GM12878 (cell line): Measurements from ENCODE around the gene EIF1AD. TPM values are rescaled to one million over a fixed set of nuclear protein-coding genes. Genes with fewer than 3 reads are reported as not detected.

Source experiments
- ATAC-seq: fragments of 200-7000 bp; cut with Tn5 transposase; 3 replicates; pipeline ENCODE4 v1.9.1; 2020; ENCODE audit warnings: mild to moderate bottlenecking, moderate library complexity
- BruUV-seq: library from RNA; stranded (reverse); fragments of 400-500 nt; replicated peaks from 2 replicates; lab custom pipeline; 2021; lab: Mats Ljungman, UMichigan
- CTCF ChIA-PET: fragments of 300-600 bp; sonication (Branson Sonifier 250); formaldehyde crosslinking; extraction: SDS; loops from one replicate; lab custom pipeline; 2021; ENCODE audit warnings: inconsistent platforms; lab: Yijun Ruan, JAX
- POLR2A ChIA-PET: fragments of 350-600 bp; formaldehyde crosslinking; extraction: SDS; loops from one replicate; lab custom pipeline; 2021; ENCODE audit warnings: inconsistent platforms; lab: Charles Lee
- RAD21 ChIA-PET: fragments of 300-600 bp; sonication (Branson Sonifier 250); formaldehyde crosslinking; loops from one replicate; lab custom pipeline; 2023; ENCODE audit warnings: antibody characterized with exemption; ENCODE audit not compliant: unreplicated experiment; lab: Charles Lee
- SMC1A ChIA-PET: fragments of 300-600 bp; sonication (Branson Sonifier 250); formaldehyde crosslinking; loops from one replicate; lab custom pipeline; 2023; ENCODE audit not compliant: unreplicated experiment, uncharacterized antibody; lab: Charles Lee
- DNase-seq: peaks from one replicate; pipeline ENCODE4 v3.0.0-alpha.2; 2011; ENCODE audit warnings: low read depth, low spot score
- FAIRE-seq: peaks from 3 replicates; lab custom pipeline; 2011; peaks lifted over from hg19 to GRCh38; lab: Jason Lieb, UNC
- H2AFZ ChIP-seq: 2 replicates; pipeline ENCODE4 v1.6.0; 2011; ENCODE audit warnings: low read depth, low read length, control low read depth; ENCODE audit not compliant: control insufficient read depth
- H3K27ac ChIP-seq: 2 replicates; pipeline ENCODE4 v1.5.1; 2011; ENCODE audit warnings: control low read depth; ENCODE audit not compliant: control insufficient read depth, insufficient read depth
- H3K27me3 ChIP-seq, 2 experiments: replicated peaks in 1 of 2; 2 replicates each; pipeline versions ENCODE4 v1.6.0 to v1.6.1; 2011; ENCODE audit warnings: low read length in 1 of 2; ENCODE audit not compliant: control insufficient read depth in 2 of 2, insufficient read depth in 2 of 2
- H3K36me3 ChIP-seq, 2 experiments: 2 replicates each; pipeline ENCODE4 v1.5.1; 2011; ENCODE audit warnings: low read length in 1 of 2; ENCODE audit not compliant: control insufficient read depth in 2 of 2, insufficient read depth in 2 of 2
- H3K4me1 ChIP-seq: 2 replicates; pipeline ENCODE4 v1.6.1; 2011; ENCODE audit warnings: mild to moderate bottlenecking, low read length, moderate library complexity, mixed read lengths; ENCODE audit not compliant: control insufficient read depth, insufficient read depth
- H3K4me2 ChIP-seq: 2 replicates; pipeline ENCODE4 v1.6.0; 2011; ENCODE audit warnings: control low read depth; ENCODE audit not compliant: control insufficient read depth, insufficient read depth
- H3K4me3 ChIP-seq: fragments of 200-600 bp; sonication (generic); 2 replicates; pipeline ENCODE4 v1.5.1; 2016
- H3K79me2 ChIP-seq: 2 replicates; pipeline ENCODE4 v1.6.0; 2011; ENCODE audit warnings: low read length; ENCODE audit not compliant: control insufficient read depth, insufficient read depth
- H3K9ac ChIP-seq: 2 replicates; pipeline ENCODE4 v1.8.0; 2011; ENCODE audit warnings: low read length, control low read depth, mixed read lengths; ENCODE audit not compliant: control insufficient read depth, insufficient read depth
- H3K9me3 ChIP-seq: replicated peaks from 3 replicates; pipeline ENCODE4 v1.5.1; 2011; ENCODE audit warnings: mild to moderate bottlenecking, low read length; ENCODE audit not compliant: control insufficient read depth, insufficient read depth
- H4K20me1 ChIP-seq: 2 replicates; pipeline ENCODE4 v1.6.0; 2011; ENCODE audit not compliant: control insufficient read depth, insufficient read depth
- CBFB ChIP-seq: IDR thresholded peaks from 2 replicates; pipeline ENCODE4 v1.6.1; 2016; ENCODE audit warnings: antibody characterized with exemption, low read depth
- EZH2 ChIP-seq: IDR thresholded peaks from 2 replicates; pipeline ENCODE4 v1.6.1; 2012; ENCODE audit warnings: low read depth, mild to moderate bottlenecking, control low read depth, inconsistent platforms, low read length, borderline replicate concordance; ENCODE audit not compliant: control insufficient read depth
- HCFC1 ChIP-seq: fragments of 150-350 bp; IDR thresholded peaks from 2 replicates; pipeline ENCODE4 v1.6.1; 2014; ENCODE audit warnings: low read length
- HDAC6 ChIP-seq: fragments of 200-600 bp; sonication (generic); IDR thresholded peaks from one replicate; pipeline ENCODE4 v1.8.0; 2017; ENCODE audit warnings: antibody characterized with exemption; ENCODE audit not compliant: unreplicated experiment
- IKZF1 ChIP-seq: fragments of 450-650 bp; conservative IDR thresholded peaks from 2 replicates; pipeline ENCODE4 v1.6.1; 2017; ENCODE audit warnings: antibody characterized with exemption, mild to moderate bottlenecking
- IKZF2 ChIP-seq, 2 experiments: fragments of 450-650 bp; IDR thresholded peaks; 2 replicates each; pipeline ENCODE4 v1.6.1; 2017; ENCODE audit warnings: mild to moderate bottlenecking in 2 of 2, moderate library complexity in 2 of 2
- JUND ChIP-seq: IDR thresholded peaks from 2 replicates; pipeline ENCODE4 v1.6.1; 2012; ENCODE audit warnings: low read depth, mild to moderate bottlenecking, low read length, improper control_type of control experiment, moderate library complexity
- LARP7 ChIP-seq: fragments of 450-650 bp; IDR thresholded peaks from 2 replicates; pipeline ENCODE4 v1.6.1; 2017; ENCODE audit warnings: mild to moderate bottlenecking
- NR2F1 ChIP-seq: fragments of 450-650 bp; conservative IDR thresholded peaks from 2 replicates; pipeline ENCODE4 v1.6.1; 2017; ENCODE audit warnings: mild to moderate bottlenecking
- POLR2AphosphoS2 ChIP-seq: IDR thresholded peaks from 2 replicates; pipeline ENCODE4 v1.6.1; 2011; ENCODE audit warnings: low read depth, mild to moderate bottlenecking, low read length, improper control_type of control experiment, moderate library complexity
- RAD21 ChIP-seq: IDR thresholded peaks from 2 replicates; pipeline ENCODE4 v1.6.1; 2011; ENCODE audit warnings: mild to moderate bottlenecking, low read depth, low read length, moderate library complexity; ENCODE audit not compliant: insufficient read depth
- RB1 ChIP-seq: fragments of 450-650 bp; formaldehyde crosslinking; IDR thresholded peaks from 2 replicates; pipeline ENCODE4 v1.6.1; 2017; ENCODE audit warnings: mild to moderate bottlenecking, borderline replicate concordance
- SMC3 ChIP-seq: IDR thresholded peaks from 2 replicates; pipeline ENCODE4 v1.6.1; 2011; ENCODE audit warnings: low read length, improper control_type of control experiment, borderline replicate concordance
- SP1 ChIP-seq: IDR thresholded peaks from one replicate; pipeline ENCODE4 v1.6.1; 2011; ENCODE audit warnings: low read depth, low read length
- TCF3 ChIP-seq: IDR thresholded peaks from 2 replicates; pipeline ENCODE4 v1.6.1; 2012; ENCODE audit warnings: low read depth, mild to moderate bottlenecking, low read length, borderline replicate concordance; ENCODE audit not compliant: insufficient read depth
- USF2 ChIP-seq: IDR thresholded peaks from 2 replicates; pipeline ENCODE4 v1.6.1; 2011; ENCODE audit warnings: low read depth, low read length, improper control_type of control experiment, borderline replicate concordance
- ZBED1 ChIP-seq: IDR thresholded peaks from 2 replicates; pipeline ENCODE4 v1.6.1; 2016; ENCODE audit warnings: borderline replicate concordance
- ZNF384 ChIP-seq: IDR thresholded peaks from 2 replicates; pipeline ENCODE4 v1.6.1; 2012; ENCODE audit warnings: low read depth, mild to moderate bottlenecking, low read length, improper control_type of control experiment, borderline replicate concordance
- WGBS: methylation state at CpG from one replicate; pipeline ENCODE4 v1.1.6; 2016; ENCODE audit warnings: low lambda C conversion rate; ENCODE audit not compliant: insufficient replicate concordance, insufficient coverage; ENCODE audit errors: missing lambda C conversion rate; 5-methylcytosine and 5-hydroxymethylcytosine counted together
- in situ Hi-C: fragments of 300-500 bp; cut with MboI; formaldehyde crosslinking; loops from 9 replicates; pipeline ENCODE4 v1.14.3; 2018; ENCODE audit warnings: mixed read lengths
- intact Hi-C: fragments of 100-400 bp; cut with micrococcal nuclease; formaldehyde crosslinking; loops from one replicate; pipeline ENCODE4 v1.14.2; 2022; ENCODE audit not compliant: unreplicated experiment
- polyA plus RNA-seq, 11 experiments: library from polyadenylated mRNA; depleted of rRNA in 4 of 11; unstranded in 6 of 11; stranded (reverse) in 5 of 11; fragments of >200 nt; fragmentation: Nextera tagmentation in 4 of 11; fragmentation: Illumina TruSeq in 1 of 11; extraction: Ambion mirVana in 4 of 11; extraction: Trizol in 1 of 11; gene quantifications; 1 replicate in 1 of 11; 2 replicates in 10 of 11; pipeline versions ENCODE4 v1.2.1 to v1.2.3, GENCODE V29; 2011 to 2016; ENCODE audit warnings: inconsistent platforms in 2 of 11, missing spikeins in 2 of 11, low read depth in 1 of 11
- total RNA-seq, 4 experiments: library from RNA; depleted of rRNA in 3 of 4; stranded (reverse); fragments of >200 nt in 3 of 4; fragmentation: Illumina TruSeq in 1 of 4; extraction: Trizol in 1 of 4; gene quantifications; 2 replicates each; pipeline versions ENCODE4 v1.2.1 to v1.2.3, GENCODE V29; 2013 to 2021
- TF ChIP-seq, protein P1 (sequence below): fragments of 450-650 bp; conservative IDR thresholded peaks from 2 replicates; pipeline ENCODE4 v1.6.1; 2017; ENCODE audit warnings: mild to moderate bottlenecking, moderate library complexity

Gene EIF1AD
- total and polyA plus RNA-seq, 10 of the 15 experiments (the other 5 are each of a cell fraction or from before 2014, with no cell fraction given): 31.6 to 56.8 (median 39.5) TPM

GRCh38 chr11:65961267-65962140 lies 40.5 kb downstream of the EIF1AD start, which contains the start of gene SART1:
TSS of gene SART1 (plus strand) at chr11:65961734. CDS start at chr11:65961781, 47 bp downstream.
- Histone ChIP-seq H3K4me1 (peaks cover 14% of the 10 kb centered on the region), H3K4me3 (peak within 1 kb of the TSS; percentile 95), H3K9ac (peak within 1 kb of the TSS; percentile 98), H3K27me3 (no peaks in the 10 kb centered on the region), H3K79me2 (peaks cover 32% of the 10 kb centered on the region), H3K9me3 (no peaks in the 10 kb centered on the region), H3K36me3 (peaks cover 17 to 22% of the 10 kb centered on the region in 2 experiments; a peak in 3 of 4 replicates), H2AFZ (peak within 1 kb of the TSS; percentile 91), H4K20me1 (no peaks in the 10 kb centered on the region; the same call in 1 of the 2 replicates), H3K27ac (peak within 1 kb of the TSS; percentile 96), H3K4me2 (peak within 1 kb of the TSS; percentile 88)
- SMC1A ChIA-PET: interaction anchor here (1.1 to 1.8 kb wide), 3 partner anchors 71 to 88 kb away, joined by 3 read pairs; partner anchors contain the start of gene CCDC85B
- WGBS: under 1% methylated on average over 60 of the region's 97 CpGs
- FAIRE-seq (peak; percentile 99), DNase-seq (peak; percentile 94), ATAC-seq (peak; percentile 95)
- RAD21 ChIA-PET: interaction anchor here (1.1 to 1.8 kb wide), 4 partner anchors 70 to 102 kb away, joined by 5 to 8 read pairs (median 6); partner anchors contain the start of genes CCDC85B, FIBP and MUS81
- intact Hi-C loops: loop anchor here (1.0 to 2.0 kb wide), 3 partner anchors 41 to 73 kb away; partner anchors contain the start of genes BANF1, C11orf68, DRAP1 and EIF1AD
- in situ Hi-C loops: no loop called here
- CTCF ChIA-PET: interaction anchor here (0.8 to 4.4 kb wide), 4 partner anchors 27 to 76 kb away, joined by 3 to 30 read pairs (median 13); partner anchors contain the start of genes CCDC85B and FIBP
- BruUV-seq: TSS peak; percentile 99
- POLR2A ChIA-PET: interaction anchor here (0.7 to 1.5 kb wide), 6 partner anchors 22 to 102 kb away, joined by 3 to 9 read pairs (median 4); partner anchors contain the start of genes FIBP and MUS81
- TF ChIP-seq JUND: no peak
- no peak for TF ChIP-seq RAD21
- peak; percentile 97 for TF ChIP-seq IKZF1
- peak; percentile 79; the same call in 1 of the 2 replicates for TF ChIP-seq ZBED1
- no peak for TF ChIP-seq USF2
- TF ChIP-seq EZH2: no peak
- TF ChIP-seq LARP7: peak; percentile 80
- no peak for TF ChIP-seq HDAC6
- TF ChIP-seq SP1: no peak
- peak; percentile 45 for TF ChIP-seq CBFB
- 0 out of 2 replicates have a peak, but pooled peaks have one; percentile 25 for TF ChIP-seq NR2F1
- TF ChIP-seq POLR2AphosphoS2: peak; percentile 87
- TF ChIP-seq IKZF2 (IDR thresholded peaks at IDR 0.05): no peak; a peak in 1 of 4 replicates
- peak; percentile 84 for TF ChIP-seq HCFC1
- peak; percentile 83; the same call in 1 of the 2 replicates for TF ChIP-seq RB1
- TF ChIP-seq TCF3: no peak
- TF ChIP-seq SMC3: no peak
- TF ChIP-seq, protein P1, sequence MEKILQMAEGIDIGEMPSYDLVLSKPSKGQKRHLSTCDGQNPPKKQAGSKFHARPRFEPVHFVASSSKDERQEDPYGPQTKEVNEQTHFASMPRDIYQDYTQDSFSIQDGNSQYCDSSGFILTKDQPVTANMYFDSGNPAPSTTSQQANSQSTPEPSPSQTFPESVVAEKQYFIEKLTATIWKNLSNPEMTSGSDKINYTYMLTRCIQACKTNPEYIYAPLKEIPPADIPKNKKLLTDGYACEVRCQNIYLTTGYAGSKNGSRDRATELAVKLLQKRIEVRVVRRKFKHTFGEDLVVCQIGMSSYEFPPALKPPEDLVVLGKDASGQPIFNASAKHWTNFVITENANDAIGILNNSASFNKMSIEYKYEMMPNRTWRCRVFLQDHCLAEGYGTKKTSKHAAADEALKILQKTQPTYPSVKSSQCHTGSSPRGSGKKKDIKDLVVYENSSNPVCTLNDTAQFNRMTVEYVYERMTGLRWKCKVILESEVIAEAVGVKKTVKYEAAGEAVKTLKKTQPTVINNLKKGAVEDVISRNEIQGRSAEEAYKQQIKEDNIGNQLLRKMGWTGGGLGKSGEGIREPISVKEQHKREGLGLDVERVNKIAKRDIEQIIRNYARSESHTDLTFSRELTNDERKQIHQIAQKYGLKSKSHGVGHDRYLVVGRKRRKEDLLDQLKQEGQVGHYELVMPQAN: peak; percentile 94
- TF ChIP-seq ZNF384: no peak
